Neural cell (in vitro differentiated cells): ENCODE data around the gene LRRC55.

ENCODE experiments used
- CTCF ChIP-seq: fragments of 450-650 bp; IDR thresholded peaks from 2 replicates; pipeline ENCODE4 v1.5.1; 2014; ENCODE audit warnings: antibody characterized with exemption, mild to moderate bottlenecking, moderate library complexity; ENCODE audit not compliant: poor library complexity, severe bottlenecking
- EP300 ChIP-seq: fragments of 450-650 bp; conservative IDR thresholded peaks from 2 replicates; pipeline ENCODE4 v1.6.1; 2014; ENCODE audit warnings: antibody characterized with exemption, mild to moderate bottlenecking, moderate library complexity; ENCODE audit not compliant: poor library complexity, severe bottlenecking
- REST ChIP-seq: IDR thresholded peaks from 2 replicates; pipeline ENCODE4 v1.6.1; 2012; ENCODE audit warnings: borderline replicate concordance
- TAF1 ChIP-seq: IDR thresholded peaks from 2 replicates; pipeline ENCODE4 v1.6.1; 2012; ENCODE audit warnings: low read depth

- TF ChIP-seq EP300 (no peak), CTCF (no peak), REST (no peak), TAF1 (no peak)
Observed at GRCh38 chr11:57203359-57203758, 21.6 kb downstream of the LRRC55 start.
